Measurements from ENCODE around the gene REG1A.

Gene REG1A

GRCh38 chr2:79128406-79128805 is 8.1 kb downstream of the REG1A start:
- no peak for DNase-seq

- DNase-seq = no peak
Measured at GRCh38 chr2:79129260-79129659, 9.0 kb downstream of the REG1A start.

GRCh38 chr2:79129804-79130203 is 9.5 kb downstream of the REG1A start:
- no peak for DNase-seq

- DNase-seq = no peak
Measured at GRCh38 chr2:79131687-79132086, 11.4 kb downstream of the REG1A start.

GRCh38 chr2:79138385-79138784 is 18.1 kb downstream of the REG1A start:
- DNase-seq = no peak

GRCh38 chr2:79139423-79139822 is 19.1 kb downstream of the REG1A start:
- DNase-seq = no peak

- no peak for DNase-seq
Measured at GRCh38 chr2:79155826-79156476, 35.7 kb downstream of the REG1A start.

- no peak for DNase-seq
Measured at GRCh38 chr2:79159030-79159429, 38.7 kb downstream of the REG1A start.

GRCh38 chr2:79159653-79160052 is 39.4 kb downstream of the REG1A start, which contains the start of gene REG3A:
TSS of gene REG3A (minus strand) at chr2:79159753. CDS start at chr2:79159405, 348 bp downstream.
- no peak for DNase-seq

- DNase-seq = no peak
Measured at GRCh38 chr2:79162132-79162531, 41.8 kb downstream of the REG1A start.

GRCh38 chr2:79162801-79163200 is 42.5 kb downstream of the REG1A start:
- DNase-seq = no peak

- DNase-seq = no peak
Measured at GRCh38 chr2:79171348-79171958, 51.2 kb downstream of the REG1A start.

Data from inflammatory macrophage (primary cell).